ENCODE data around the gene APOF. TPM values are rescaled to one million over a fixed set of nuclear protein-coding genes. Genes with fewer than 3 reads are reported as not detected.

The APOF gene
- total and polyA plus RNA-seq, 2 of the 13 experiments (the other 11 are each of a cell fraction or from before 2014, with no cell fraction given) = 3.3 to 23.9 TPM

DNA sequence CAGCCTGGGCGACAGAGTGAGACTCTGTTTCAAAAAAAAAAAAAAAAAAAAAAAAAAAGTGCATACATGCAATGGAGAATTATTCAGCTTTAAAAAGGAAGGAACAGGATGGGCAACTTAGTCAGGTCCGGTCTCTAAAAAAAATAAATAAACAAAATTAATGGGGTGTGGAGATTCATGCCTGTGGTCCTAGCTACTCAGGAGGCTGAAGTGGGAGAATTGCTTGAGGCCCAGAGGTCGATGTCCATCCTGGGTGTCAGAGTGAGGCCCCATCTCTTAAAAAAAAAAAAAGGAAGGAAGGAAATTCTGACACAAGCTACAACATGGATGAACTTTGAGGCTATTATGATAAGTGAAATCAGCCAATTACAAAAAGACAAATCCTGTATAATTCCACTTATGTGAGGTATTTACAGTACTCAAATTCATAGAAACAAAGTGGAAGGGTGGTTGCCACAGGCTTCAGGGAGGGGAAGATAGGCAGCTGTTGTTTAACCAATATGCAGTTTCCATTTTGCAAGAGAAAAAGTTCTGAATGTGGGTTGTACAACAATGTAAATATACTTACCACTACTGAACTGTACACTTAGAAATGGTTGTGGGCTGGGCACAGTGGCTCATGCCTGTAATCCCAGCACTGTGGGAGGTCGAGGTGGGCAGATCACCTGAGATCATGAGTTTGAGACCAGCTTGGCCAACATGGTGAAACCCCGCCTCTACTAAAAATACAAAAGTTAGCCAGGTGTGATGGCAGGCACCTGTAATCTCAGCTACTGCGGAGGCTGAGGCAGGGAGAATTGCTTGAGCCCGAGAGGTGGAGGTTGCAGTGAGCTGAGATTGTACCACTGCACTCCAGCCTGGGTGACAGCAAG is 12.3 kb upstream of the APOF start (continued):
- TF ChIP-seq KDM3A (CRISPR knock-in tag; IDR thresholded peaks at IDR 0.05; ENCODE audit: low read depth) = no peak
- no peak for TF ChIP-seq SSRP1 (CRISPR knock-in tag; IDR thresholded peaks at IDR 0.05)
- TF ChIP-seq TEAD2 (CRISPR knock-in tag; IDR thresholded peaks at IDR 0.05) = no peak
- TF ChIP-seq MAFF (IDR thresholded peaks at IDR 0.05; ENCODE audit: low read depth, low read length) = no peak
- no peak for TF ChIP-seq TAF1 (CRISPR knock-in tag; IDR thresholded peaks at IDR 0.05)
- TF ChIP-seq HNF4A (CRISPR knock-in tag; IDR thresholded peaks at IDR 0.05) = 0 out of 2 replicates have a peak, but pooled peaks have one; percentile 14
- TF ChIP-seq ZNF598 (CRISPR knock-in tag; IDR thresholded peaks at IDR 0.05; ENCODE audit: borderline replicate concordance) = no peak
- TF ChIP-seq JUNB (CRISPR knock-in tag; IDR thresholded peaks at IDR 0.05; ENCODE audit: borderline replicate concordance) = no peak
- peak; percentile 57 for TF ChIP-seq PAXIP1 (CRISPR knock-in tag; conservative IDR thresholded peaks at IDR 0.05)

GRCh38 chr12:56373515-56373914 is 10.9 kb upstream of the APOF start:
- H2AFZ ChIP-seq (ENCODE audit: low read length) = no peak overlapping the region
- no peaks in the 10 kb centered on the region for H3K36me3 ChIP-seq (replicated peaks in 1 of 2; ENCODE audit: control insufficient read depth in 1 of 2, insufficient read depth in 2 of 2, low read length in 2 of 2)
- intact Hi-C loops (cut with micrococcal nuclease; ENCODE audit: unreplicated experiment) (no loop called here), in situ Hi-C loops (cut with HindIII; ENCODE audit: extremely low pct_ligation_motif_present, low pct_unique_long_range_greater_than_20kb) (no loop called here)
- 96% methylated on average over 1 of the region's 1 CpG for WGBS (ENCODE audit: low lambda C conversion rate)
- BruUV-seq (replicated peaks) = no TSS peak
- CTCF ChIA-PET (ENCODE audit: low intra/inter-chr PET ratio, low total read pairs) = no interaction called here
- DNase-seq (ENCODE audit: low spot score) (no peak), ATAC-seq (no peak), FAIRE-seq (no peak)
- no peak overlapping the region for H3K27ac ChIP-seq (ENCODE audit: extremely low read length, insufficient read depth, low read length)
- H4K20me1 ChIP-seq (ENCODE audit: insufficient read depth, low read length) = no peaks in the 10 kb centered on the region
- H3K4me1 ChIP-seq (ENCODE audit: insufficient read depth, low read length) = peaks cover 45% of the 10 kb centered on the region
- H3K4me3 ChIP-seq (replicated peaks in 1 of 3; ENCODE audit: insufficient read depth in 1 of 3, low read depth in 2 of 3, low read length in 3 of 3) = no peak overlapping the region
- no peak overlapping the region for H3K4me2 ChIP-seq (ENCODE audit: low read depth, low read length)
- no peaks in the 10 kb centered on the region for H3K27me3 ChIP-seq (ENCODE audit: control insufficient read depth in 1 of 2, insufficient read depth in 2 of 2, low read length in 2 of 2)
- H3K9ac ChIP-seq (ENCODE audit: insufficient read depth, low read depth, low read length) = no peak overlapping the region
- no peaks in the 10 kb centered on the region for H3K9me3 ChIP-seq (ENCODE audit: low read length)
- POLR2A ChIA-PET = no interaction called here
- no peaks in the 10 kb centered on the region for H3K79me2 ChIP-seq (ENCODE audit: insufficient read depth, low read length)
- TF ChIP-seq HNRNPK (IDR thresholded peaks at IDR 0.05; ENCODE audit: low read depth, low read length, poor library complexity, severe bottlenecking) (no peak), ZNF552 (CRISPR knock-in tag; IDR thresholded peaks at IDR 0.05; ENCODE audit: borderline replicate concordance) (no peak), ZSCAN5A (CRISPR knock-in tag; IDR thresholded peaks at IDR 0.05; ENCODE audit: borderline replicate concordance) (no peak), CAMTA2 (CRISPR knock-in tag; IDR thresholded peaks at IDR 0.05; ENCODE audit: borderline replicate concordance) (no peak), MEIS2 (CRISPR knock-in tag; IDR thresholded peaks at IDR 0.05) (no peak), CHD4 (IDR thresholded peaks at IDR 0.05; ENCODE audit: borderline replicate concordance, low read length) (no peak), ZNF331 (CRISPR knock-in tag; IDR thresholded peaks at IDR 0.05) (no peak), JARID2 (CRISPR knock-in tag; IDR thresholded peaks at IDR 0.05; ENCODE audit: insufficient replicate concordance) (no peak), ZNF747 (CRISPR knock-in tag; IDR thresholded peaks at IDR 0.05; ENCODE audit: borderline replicate concordance) (no peak), PHB2 (IDR thresholded peaks at IDR 0.05; ENCODE audit: partially characterized antibody) (no peak), MTF1 (CRISPR knock-in tag; IDR thresholded peaks at IDR 0.05) (no peak)
